GM19023 (cell line): ENCODE results near the gene TP63.
A peak's percentile ranks its signal among the peaks of the same experiment; 100 is the strongest.

Source experiments
- ATAC-seq: cut with Tn5 transposase; IDR thresholded peaks from one replicate; pipeline ENCODE4 v1.9.1; 2021; ENCODE audit warnings: mild to moderate bottlenecking, moderate library complexity; ENCODE audit not compliant: unreplicated experiment

TP63 gene

DNA sequence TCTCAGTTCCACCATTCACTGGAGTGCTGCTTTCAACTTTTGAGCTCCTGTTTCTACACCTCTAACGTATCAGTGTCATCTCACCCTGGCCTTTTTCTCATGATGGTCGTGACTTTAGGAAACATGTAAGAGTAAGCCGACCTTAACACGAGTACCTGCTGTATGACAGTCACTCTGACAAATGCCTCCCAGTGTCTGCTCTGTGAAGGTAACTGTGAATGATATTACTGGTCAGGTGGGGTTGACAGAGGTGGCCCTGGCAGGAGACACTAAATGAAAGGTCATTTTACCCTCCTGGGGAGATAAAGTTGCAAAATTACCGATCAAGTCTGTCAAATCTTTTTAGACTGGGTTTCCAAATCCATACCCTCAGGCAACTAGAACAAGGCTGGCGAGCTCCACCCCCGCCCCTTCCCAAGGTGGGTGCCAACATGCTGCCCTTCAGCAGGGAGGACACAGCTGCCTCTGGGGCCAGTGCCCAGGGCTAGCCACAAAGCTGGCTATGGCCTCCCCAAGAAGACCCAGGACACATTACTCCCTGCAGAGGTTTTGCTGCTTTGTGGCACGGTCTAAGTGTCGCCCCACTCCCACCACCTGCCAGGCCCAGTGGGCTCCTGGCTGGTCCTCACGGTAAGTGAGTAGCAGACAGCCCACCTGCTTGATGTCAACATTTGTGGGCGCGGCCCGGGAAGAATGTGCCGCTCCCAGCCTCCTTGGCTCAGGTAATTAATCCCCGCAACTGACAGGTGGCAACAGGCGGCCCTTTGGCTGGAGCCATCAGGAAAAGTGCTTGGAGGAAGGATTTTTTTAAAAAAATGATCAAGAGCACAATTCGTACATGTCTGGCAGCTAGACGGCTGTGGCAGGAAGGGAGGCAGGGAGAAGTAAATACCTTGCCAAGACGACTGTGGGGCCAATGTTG is 211.8 kb downstream of the TP63 start:
- no peak for ATAC-seq

DNA sequence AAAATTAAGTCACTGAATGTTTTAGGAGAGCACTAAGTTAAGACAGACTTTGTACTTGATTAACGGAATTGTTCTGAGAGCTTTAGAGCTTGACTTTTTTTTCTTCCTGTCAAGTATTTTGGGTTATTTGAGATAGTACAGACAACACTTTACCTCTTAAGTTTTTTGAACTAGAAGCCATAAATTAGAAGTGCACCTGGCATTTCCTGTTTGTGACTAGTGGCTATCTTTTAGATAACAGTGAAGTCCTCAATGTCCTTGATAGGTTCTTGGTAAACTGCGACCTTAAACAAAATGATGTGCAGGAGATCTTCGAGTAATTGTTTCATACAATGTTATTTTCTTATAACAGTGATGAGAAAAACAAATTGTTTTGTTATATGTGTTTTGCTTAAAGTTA is 213.9 kb downstream of the TP63 start:
- ATAC-seq, result no peak

DNA sequence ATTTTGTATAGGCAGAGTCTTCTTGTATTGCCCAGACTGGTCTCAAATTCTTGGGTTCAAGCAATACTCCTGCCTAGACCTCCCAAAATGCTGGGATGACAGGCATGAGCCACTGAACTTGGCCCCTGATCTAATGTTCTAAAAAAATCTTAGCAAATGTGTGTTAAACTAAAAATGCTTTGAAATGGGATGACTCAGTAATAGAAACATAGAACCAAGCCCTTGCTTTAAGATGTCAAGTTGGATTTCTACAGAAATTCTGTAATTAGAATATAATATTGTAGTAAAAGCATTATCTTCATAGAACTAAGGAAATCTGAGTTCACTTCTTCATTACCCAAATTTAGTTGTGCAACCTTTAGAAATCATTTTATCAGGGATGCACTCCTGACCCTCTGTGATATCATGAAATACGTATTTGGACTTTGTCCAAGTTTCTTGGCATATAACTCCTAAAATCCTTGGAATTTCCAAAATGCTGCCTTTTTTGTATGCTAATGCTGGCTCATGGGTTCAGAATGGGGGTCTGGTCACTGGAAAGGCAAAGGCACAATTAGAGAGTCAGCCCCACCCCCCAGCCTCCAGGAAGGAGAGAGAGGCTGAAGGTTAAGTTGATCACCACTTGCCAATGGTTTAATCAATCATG is 217.3 kb downstream of the TP63 start:
- ATAC-seq, result no peak

DNA sequence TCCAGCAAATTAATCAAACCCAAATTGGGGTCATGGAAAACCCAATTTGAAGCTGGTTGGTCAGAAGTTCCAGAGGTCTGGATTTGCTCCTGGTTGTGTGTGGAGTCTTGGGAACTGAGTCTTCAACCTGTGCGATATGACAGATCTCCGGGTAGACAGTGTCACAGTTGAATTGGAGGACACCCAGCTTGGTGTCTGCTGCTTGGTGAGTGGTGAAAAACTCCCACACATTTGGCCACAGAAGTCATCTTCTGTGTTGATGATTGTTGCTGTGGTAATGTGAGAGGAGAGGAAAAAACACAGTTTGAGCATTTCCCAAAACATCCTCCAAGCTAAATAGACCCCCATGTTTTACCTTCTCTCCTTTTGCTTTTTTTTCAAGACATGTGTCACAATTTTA is 218.1 kb downstream of the TP63 start:
- no peak for ATAC-seq

DNA sequence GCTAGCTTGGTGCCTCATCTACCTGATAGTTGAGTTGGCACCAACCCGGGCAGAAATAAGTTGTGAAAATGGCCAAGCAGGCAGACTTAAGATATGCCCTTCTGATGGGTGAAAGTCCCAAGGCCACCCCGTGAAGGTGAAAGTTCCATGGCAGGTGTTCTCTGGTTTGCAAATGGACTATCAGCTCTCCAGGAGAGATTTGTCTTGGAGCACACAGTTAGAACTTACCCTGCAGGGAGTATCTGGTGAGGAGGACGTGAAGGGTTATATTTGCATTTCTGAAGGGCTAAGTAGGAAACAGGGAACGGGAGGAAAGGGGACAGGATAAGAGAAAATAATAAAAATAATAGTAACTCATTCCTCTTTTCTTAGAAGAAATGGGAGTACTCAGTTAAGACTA is 220.5 kb downstream of the TP63 start:
- ATAC-seq, result no peak

DNA sequence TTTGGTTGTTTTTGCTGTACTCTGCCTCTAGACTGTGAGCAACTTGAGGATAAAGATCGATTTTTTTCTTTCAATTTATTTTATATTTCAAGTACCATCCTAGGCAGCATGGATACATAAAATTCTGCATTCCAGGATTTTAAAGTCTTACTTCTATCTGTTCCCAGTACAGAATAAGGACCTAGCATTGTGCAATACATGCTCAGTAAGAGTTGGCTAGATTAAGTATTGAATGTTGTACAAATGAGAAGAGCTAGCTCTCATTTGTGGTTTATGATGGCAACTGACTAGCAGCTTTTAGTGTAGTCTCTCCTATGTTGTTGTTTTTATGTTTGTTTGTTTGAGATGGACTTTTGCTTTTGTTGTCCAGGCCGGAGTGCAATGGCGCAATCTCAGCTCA is 222.7 kb downstream of the TP63 start:
- no peak for ATAC-seq

DNA sequence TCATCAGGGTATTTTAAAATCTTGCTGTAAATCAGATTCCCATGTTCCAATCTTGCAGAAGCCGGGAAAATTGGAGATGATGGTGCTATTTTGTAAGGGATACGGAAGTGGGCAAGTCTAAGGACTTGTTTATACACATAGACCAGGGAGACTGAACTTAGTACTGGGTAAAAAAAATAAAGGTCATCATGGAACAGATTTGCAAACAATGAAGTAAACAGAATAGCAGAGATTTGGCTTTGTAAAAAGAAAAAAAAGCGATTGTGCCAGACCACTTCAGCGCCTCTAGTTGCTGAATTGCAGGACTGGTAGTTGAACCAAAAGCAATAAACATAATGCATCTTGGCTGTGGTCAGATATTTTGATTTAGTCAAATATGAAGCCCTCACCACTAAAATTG is 229.1 kb downstream of the TP63 start:
- no peak for ATAC-seq

DNA sequence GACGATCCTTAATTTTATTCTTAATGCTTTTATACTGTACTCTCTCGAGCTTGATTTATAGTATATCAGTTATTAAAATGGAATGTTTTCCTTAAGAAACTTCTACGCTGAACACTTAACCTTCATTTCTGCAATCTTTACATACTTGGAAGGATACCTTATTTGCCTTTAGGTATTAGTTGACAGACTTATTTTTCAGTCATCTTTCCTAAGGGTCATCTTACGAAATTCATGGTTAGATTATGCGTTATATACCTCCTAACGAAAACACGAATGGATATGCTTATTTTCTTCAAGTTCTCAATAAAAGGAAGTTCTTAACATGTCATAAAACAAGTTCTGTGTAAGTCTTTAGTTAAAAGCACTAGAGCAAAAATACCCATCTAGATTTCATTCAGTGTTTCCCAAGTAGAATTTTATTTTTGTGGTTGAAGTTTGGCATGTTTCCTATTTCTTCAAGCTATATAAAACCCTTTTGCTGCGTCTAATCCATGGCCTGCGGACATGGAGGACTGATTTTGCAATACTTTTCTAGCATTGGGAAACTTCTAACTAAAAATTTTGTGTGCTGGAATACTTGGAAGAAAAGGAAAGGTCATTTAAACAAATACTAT is 231.3 kb downstream of the TP63 start:
- no peak for ATAC-seq

DNA sequence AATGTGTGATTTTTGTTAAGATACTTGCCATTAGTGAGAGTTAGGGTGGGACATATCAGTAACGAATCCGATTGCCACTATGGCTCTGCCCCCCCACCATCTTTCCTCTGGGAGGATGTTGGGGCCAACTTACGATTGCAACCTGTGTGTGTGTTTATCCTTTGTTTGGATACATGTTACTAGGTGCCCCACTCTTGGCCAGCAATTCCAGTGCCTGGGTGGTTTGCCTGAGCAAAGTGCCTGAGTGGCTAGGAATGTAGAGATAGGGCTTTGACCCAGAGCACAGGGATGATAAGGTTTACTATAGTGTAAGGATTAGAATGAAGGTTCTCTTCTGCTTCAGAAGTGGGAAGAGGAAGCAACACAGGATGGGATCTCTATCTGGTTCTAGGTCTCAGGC is 231.8 kb downstream of the TP63 start:
- ATAC-seq, result no peak

DNA sequence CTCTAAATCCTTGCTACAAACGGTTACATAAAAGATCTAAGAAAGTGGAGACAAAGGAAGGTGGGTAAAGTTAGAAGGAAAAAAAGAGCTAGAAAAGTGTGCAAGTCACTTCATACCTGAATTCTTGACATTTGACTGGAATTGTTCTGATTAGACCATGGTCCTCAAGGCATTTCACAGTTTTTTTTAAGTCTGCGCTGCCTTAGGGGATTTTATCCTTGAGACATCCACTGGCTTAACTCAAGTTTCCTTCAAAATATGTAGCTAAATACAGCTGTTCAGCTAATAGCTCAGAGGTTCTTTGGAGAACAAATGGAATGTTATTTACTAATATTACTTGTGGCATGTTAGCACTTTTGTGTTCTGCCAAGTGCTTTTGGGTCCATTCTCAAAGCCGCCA is 236.9 kb downstream of the TP63 start:
- no peak for ATAC-seq

DNA sequence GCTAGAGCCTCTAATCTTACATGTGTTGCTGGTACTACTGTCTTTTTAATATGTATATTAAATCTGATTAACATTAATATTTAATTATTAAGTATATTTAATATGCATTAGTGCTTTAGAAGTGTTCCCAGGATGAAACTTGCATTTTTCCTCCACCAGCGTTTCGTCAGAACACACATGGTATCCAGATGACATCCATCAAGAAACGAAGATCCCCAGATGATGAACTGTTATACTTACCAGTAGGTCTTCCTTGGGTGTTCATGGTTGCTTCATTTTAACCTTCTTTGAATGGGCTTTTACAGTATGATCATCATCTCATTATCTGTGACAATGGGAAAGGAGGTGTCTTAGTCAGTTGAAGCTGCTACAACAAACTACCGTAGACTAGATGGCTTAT is 238.0 kb downstream of the TP63 start:
- no peak for ATAC-seq

DNA sequence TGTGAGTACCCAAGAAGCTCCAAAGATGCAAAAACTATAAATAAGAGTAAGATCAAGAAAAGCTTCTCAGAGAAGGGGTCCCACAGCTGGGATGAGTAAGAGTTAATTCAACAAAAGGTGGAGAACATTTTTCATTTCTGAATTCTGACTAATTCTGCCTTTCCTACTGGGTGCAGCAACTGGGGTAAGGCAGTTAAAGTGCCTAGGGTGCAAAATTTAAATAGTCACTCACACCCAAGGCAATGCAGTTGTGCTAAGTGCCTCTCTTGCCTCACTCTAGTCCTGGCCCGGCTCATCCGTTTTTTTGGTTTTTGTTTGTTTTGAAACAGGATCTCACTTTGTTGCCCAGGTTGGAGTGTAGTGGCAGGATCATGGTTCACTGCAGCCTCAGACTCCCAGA is 240.2 kb downstream of the TP63 start:
- no peak for ATAC-seq

DNA sequence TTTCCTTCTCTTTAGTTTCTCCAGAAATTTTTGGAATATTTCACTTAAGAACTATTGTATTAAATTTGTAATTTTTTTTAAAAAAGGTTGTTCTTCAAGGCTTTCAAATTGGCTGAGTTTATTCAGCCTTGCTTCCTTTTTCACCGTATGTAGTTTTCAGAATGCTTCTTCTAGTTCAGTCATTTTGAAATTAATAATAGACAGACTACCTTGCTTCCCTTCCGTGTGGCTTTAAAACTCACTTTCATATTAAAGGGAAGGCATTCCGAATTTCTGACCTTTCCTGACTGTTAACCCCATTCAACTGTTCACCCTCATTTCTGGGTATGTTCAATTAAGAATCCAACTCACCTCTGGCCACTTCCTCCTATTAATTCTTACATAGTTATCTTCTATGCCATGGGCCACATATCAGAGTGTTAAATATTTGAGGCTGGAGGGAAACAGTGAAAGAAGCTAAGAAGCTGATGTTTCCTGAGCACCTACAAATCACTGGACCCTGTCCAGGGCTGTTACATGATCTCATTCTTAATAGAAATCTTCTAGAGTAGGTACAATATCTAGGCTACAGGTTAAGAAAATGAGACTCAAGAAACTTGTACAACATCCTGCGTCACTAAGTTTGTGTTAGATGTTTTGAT is 252.0 kb downstream of the TP63 start:
- ATAC-seq, result peak; percentile 58

DNA sequence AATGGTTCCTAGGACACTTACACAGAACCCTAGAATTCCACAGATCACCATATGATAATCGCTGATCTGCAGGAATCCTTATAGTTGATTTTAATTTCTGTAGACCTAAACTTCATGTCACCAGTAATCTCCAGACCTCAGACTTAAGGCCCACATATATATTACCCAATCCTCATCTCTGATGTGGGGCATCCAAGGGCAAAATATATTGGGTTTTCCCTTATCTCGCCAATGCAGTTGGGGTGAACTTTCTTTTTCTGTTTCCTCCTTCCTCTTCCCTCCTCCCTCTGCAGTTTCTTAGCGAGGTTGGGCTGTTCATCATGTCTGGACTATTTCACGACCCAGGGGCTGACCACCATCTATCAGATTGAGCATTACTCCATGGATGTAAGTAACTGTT is 259.3 kb downstream of the TP63 start:
- ATAC-seq, result no peak

DNA sequence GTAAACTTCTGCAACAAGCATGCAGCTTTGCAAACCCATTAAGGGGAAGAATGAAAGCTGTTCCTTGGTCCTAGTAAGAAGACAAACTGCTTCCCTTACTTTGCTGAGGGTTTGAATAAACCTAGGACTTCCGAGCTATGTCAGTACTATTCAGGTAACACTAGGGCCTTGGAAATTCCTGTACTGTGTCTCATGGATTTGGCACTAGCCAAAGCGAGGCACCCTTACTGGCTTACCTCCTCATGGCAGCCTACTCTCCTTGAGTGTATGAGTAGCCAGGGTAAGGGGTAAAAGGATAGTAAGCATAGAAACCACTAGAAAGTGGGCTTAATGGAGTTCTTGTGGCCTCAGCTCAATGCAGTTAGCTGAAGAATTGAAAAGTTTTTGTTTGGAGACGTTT is 265.3 kb downstream of the TP63 start:
- ATAC-seq, result no peak

DNA sequence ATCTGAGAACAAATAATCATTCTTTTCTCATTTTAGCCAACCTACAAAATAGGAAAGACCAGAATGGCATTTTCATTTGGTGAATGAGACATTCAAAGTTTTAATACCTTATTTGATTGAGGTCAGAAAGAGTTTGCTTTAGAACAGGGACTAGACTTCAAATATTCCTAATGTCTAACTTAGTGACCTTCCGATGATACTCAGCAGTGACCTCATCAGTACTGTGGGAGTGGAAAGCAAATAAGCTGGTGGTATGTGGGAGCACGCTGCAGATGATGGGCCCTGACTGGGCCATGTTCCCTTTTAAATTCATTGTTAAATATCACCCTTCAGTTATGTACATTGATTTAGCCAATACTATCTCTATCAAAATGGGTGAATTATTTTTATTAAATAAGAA is 266.2 kb downstream of the TP63 start:
- no peak for ATAC-seq

DNA sequence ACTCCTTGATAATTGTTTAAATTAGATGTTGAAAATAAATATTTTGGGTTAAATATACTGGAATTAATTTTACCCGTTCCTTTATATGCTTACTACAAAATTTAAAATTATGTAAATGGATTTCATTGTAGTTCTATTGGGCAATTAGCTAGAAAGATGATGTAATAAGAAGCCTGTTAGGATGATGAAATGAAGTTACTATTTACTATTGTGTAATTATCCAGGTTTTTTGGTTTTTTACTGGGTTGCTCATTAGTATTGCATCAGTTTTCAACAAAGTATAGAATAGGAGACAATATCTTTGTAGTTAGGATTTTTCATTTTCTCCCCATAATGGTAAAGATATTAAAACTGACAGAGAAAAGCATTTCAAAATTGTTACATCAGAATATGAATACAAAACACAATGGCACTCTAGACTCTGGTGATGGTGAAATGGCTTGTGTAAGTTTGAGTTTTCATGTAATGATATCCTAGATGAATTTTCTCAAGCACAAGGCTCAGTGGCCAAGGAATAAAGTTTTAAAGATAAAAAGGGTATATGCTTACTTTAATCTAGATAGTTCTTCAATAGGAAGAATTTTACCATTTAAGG is 267.5 kb downstream of the TP63 start:
- ATAC-seq, result no peak

DNA sequence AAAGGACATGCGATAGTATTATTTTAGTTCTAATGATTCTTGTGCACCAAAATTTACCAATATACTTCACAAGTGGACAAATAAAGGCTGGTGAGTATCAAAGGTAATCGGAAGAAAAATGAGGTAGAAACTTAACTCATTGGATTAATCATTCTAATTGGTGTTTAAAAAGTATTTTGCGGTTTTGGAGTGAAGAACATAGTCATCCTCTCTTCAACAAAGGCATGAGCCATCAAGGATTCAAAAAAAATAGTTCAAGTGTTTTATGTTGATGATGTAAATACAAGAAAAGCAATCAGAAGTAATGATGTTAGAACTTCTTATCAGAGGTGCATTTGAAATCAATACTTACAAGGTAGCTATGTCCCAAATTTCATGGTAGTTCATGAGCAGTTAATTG is 268.0 kb downstream of the TP63 start:
- ATAC-seq, result no peak

DNA sequence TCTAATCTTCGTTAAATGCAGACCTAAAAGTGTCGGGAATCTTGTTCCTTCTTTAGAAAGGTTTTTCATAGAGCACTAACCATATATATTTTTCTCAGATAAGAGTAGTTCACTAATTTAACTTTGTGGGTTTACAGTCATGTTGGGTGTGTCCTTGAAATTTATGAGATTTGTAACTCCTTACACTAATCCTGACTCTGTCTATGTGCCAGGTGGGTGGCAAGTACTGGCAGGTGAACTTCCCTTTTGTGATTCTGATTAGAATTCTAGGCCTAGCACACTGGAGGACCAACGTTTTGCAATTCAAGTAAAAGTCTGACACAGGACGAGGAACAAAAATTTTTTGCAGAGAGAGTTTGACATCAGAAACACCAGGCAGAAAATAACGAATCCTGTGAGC is 269.4 kb downstream of the TP63 start:
- ATAC-seq, result no peak

DNA sequence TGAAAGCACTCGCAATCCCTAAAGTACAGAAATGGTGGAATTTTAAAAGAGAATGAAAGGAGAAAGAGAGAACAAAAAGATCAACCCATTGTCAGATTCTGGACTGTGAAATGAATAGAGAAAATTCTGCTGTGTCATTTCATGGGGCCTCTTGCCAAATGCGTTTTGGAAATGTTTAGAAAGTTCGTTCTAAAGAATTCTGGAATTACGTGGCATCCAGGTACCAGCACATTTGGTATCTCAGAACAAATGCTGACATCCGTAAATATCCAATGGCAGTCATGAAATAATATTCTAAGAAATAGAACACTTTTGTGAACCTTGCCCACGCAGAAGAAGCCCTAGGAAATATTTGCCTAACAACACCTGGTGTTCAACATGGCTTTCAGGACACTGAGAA is 270.3 kb downstream of the TP63 start:
- ATAC-seq, result no peak
